Adipocyte (in vitro differentiated cells): ENCODE results near the gene PLB1.
A peak's percentile ranks its signal among the peaks of the same experiment; 100 is the strongest.

Experiments used
- DNase-seq: peaks from one replicate; pipeline ENCODE4 v3.0.0-alpha.2; 2015; ENCODE audit warnings: low read depth
- H3K27me3 ChIP-seq: replicated peaks from 2 replicates; pipeline ENCODE4 v1.7.0; 2013; ENCODE audit warnings: mild to moderate bottlenecking, low read length, moderate library complexity; ENCODE audit not compliant: control insufficient read depth, insufficient read depth
- H3K36me3 ChIP-seq: 2 replicates; pipeline ENCODE4 v1.7.0; 2013; ENCODE audit warnings: low read length, mild to moderate bottlenecking, moderate library complexity; ENCODE audit not compliant: control insufficient read depth, insufficient read depth, severe bottlenecking
- H3K4me1 ChIP-seq: 2 replicates; pipeline ENCODE4 v1.7.0; 2013; ENCODE audit warnings: mild to moderate bottlenecking, low read length, moderate library complexity; ENCODE audit not compliant: control insufficient read depth, insufficient read depth
- H3K4me3 ChIP-seq: 2 replicates; pipeline ENCODE4 v1.7.0; 2013; ENCODE audit warnings: mild to moderate bottlenecking, low read length, moderate library complexity
- H3K9ac ChIP-seq: 2 replicates; pipeline ENCODE4 v1.7.0; 2013; ENCODE audit warnings: mild to moderate bottlenecking, low read length, moderate library complexity
- H3K9me3 ChIP-seq: 2 replicates; pipeline ENCODE4 v1.7.0; 2013; ENCODE audit warnings: mild to moderate bottlenecking, low read length, moderate library complexity; ENCODE audit not compliant: control insufficient read depth

The PLB1 gene

GRCh38 chr2:28644760-28645159, 148.9 kb downstream of the PLB1 start:
- no peaks in the 10 kb centered on the region for H3K9me3 ChIP-seq
- no peak for DNase-seq
- no peaks in the 10 kb centered on the region for H3K27me3 ChIP-seq
- H3K4me1 ChIP-seq: peaks cover 23% of the 10 kb centered on the region
- H3K9ac ChIP-seq: no peak overlapping the region
- H3K36me3 ChIP-seq: no peaks in the 10 kb centered on the region
- H3K4me3 ChIP-seq: no peak overlapping the region

GRCh38 chr2:28645553-28645952, 149.7 kb downstream of the PLB1 start:
- Histone ChIP-seq H3K9ac (no peak overlapping the region), H3K27me3 (no peaks in the 10 kb centered on the region), H3K36me3 (no peaks in the 10 kb centered on the region), H3K9me3 (no peaks in the 10 kb centered on the region), H3K4me3 (no peak overlapping the region), H3K4me1 (peaks cover 25% of the 10 kb centered on the region)
- DNase-seq: no peak

- Histone ChIP-seq H3K9ac (no peak overlapping the region), H3K9me3 (no peaks in the 10 kb centered on the region), H3K4me1 (peaks cover 25% of the 10 kb centered on the region), H3K27me3 (no peaks in the 10 kb centered on the region), H3K36me3 (no peaks in the 10 kb centered on the region), H3K4me3 (no peak overlapping the region)
- no peak for DNase-seq
Observed at GRCh38 chr2:28647682-28648081, 151.8 kb downstream of the PLB1 start.

- DNase-seq: no peak
Observed at GRCh38 chr2:28648147-28648546, 152.3 kb downstream of the PLB1 start.

GRCh38 chr2:28648671-28649395, 153.0 kb downstream of the PLB1 start:
- no peaks in the 10 kb centered on the region for H3K27me3 ChIP-seq
- DNase-seq: no peak
- no peak overlapping the region for H3K9ac ChIP-seq
- peaks cover 23% of the 10 kb centered on the region for H3K4me1 ChIP-seq
- H3K9me3 ChIP-seq: no peaks in the 10 kb centered on the region
- no peak overlapping the region for H3K4me3 ChIP-seq
- no peaks in the 10 kb centered on the region for H3K36me3 ChIP-seq

More at GRCh38 chr2:28648147-28648546, 152.3 kb downstream of the PLB1 start:
- Histone ChIP-seq H3K27me3 (no peaks in the 10 kb centered on the region), H3K9ac (no peak overlapping the region), H3K36me3 (no peaks in the 10 kb centered on the region), H3K4me1 (peaks cover 25% of the 10 kb centered on the region), H3K9me3 (no peaks in the 10 kb centered on the region), H3K4me3 (no peak overlapping the region)

GRCh38 chr2:28649481-28650265, 153.8 kb downstream of the PLB1 start:
- no peak overlapping the region for H3K4me3 ChIP-seq
- DNase-seq: peak; percentile 41
- no peaks in the 10 kb centered on the region for H3K27me3 ChIP-seq
- H3K9ac ChIP-seq: no peak overlapping the region
- peaks cover 15% of the 10 kb centered on the region for H3K4me1 ChIP-seq
- no peaks in the 10 kb centered on the region for H3K36me3 ChIP-seq
- H3K9me3 ChIP-seq: no peaks in the 10 kb centered on the region

GRCh38 chr2:28650266-28650584, 154.4 kb downstream of the PLB1 start:
- no peaks in the 10 kb centered on the region for H3K27me3 ChIP-seq
- DNase-seq: no peak
- no peaks in the 10 kb centered on the region for H3K36me3 ChIP-seq
- H3K4me3 ChIP-seq: no peak overlapping the region
- H3K9me3 ChIP-seq: no peaks in the 10 kb centered on the region
- H3K9ac ChIP-seq: no peak overlapping the region
- peaks cover 15% of the 10 kb centered on the region for H3K4me1 ChIP-seq

GRCh38 chr2:28652217-28652616, 156.4 kb downstream of the PLB1 start:
- H3K36me3 ChIP-seq: no peaks in the 10 kb centered on the region
- DNase-seq: no peak

GRCh38 chr2:28653892-28654662, 158.2 kb downstream of the PLB1 start:
- no peaks in the 10 kb centered on the region for H3K9me3 ChIP-seq
- no peaks in the 10 kb centered on the region for H3K27me3 ChIP-seq
- peaks cover 18% of the 10 kb centered on the region for H3K4me1 ChIP-seq
- no peak overlapping the region for H3K9ac ChIP-seq
- H3K4me3 ChIP-seq: no peak overlapping the region
- no peak for DNase-seq
- H3K36me3 ChIP-seq: no peaks in the 10 kb centered on the region

More at GRCh38 chr2:28652217-28652616, 156.4 kb downstream of the PLB1 start:
- H3K27me3 ChIP-seq: no peaks in the 10 kb centered on the region
- H3K9ac ChIP-seq: no peak overlapping the region
- no peak overlapping the region for H3K4me3 ChIP-seq
- H3K9me3 ChIP-seq: no peaks in the 10 kb centered on the region
- H3K4me1 ChIP-seq: peaks cover 15% of the 10 kb centered on the region

GRCh38 chr2:28654663-28655320, 158.9 kb downstream of the PLB1 start:
- H3K27me3 ChIP-seq: no peaks in the 10 kb centered on the region
- no peaks in the 10 kb centered on the region for H3K36me3 ChIP-seq
- no peak overlapping the region for H3K9ac ChIP-seq
- peak; percentile 22 for DNase-seq
- no peak overlapping the region for H3K4me3 ChIP-seq
- H3K4me1 ChIP-seq: peaks cover 11% of the 10 kb centered on the region
- H3K9me3 ChIP-seq: no peaks in the 10 kb centered on the region
